Bronchial epithelial cell (primary cell): ENCODE measurements around the gene FUOM. TPM values are rescaled to one million over a fixed set of nuclear protein-coding genes. Genes with fewer than 3 reads are reported as not detected.

Experiments
- DNase-seq: peaks from one replicate; pipeline ENCODE4 v3.0.0-alpha.2; 2010; ENCODE audit warnings: low read depth
- FAIRE-seq: peaks from 2 replicates; lab custom pipeline; 2011; peaks lifted over from hg19 to GRCh38; lab: Jason Lieb, UNC
- H3K27me3 ChIP-seq: 2 replicates; pipeline ENCODE4 v1.5.1; 2011; ENCODE audit warnings: low read length; ENCODE audit not compliant: control insufficient read depth, insufficient read depth
- H3K36me3 ChIP-seq: 2 replicates; pipeline ENCODE4 v1.5.1; 2011; ENCODE audit warnings: low read length; ENCODE audit not compliant: control insufficient read depth, insufficient read depth
- H3K4me3 ChIP-seq: 2 replicates; pipeline ENCODE4 v1.5.1; 2011; ENCODE audit warnings: mild to moderate bottlenecking, low read depth, low read length, control low read depth
- total RNA-seq: library from RNA; depleted of rRNA; stranded (reverse); fragments of >200 nt; gene quantifications from 2 replicates; pipeline ENCODE4 v1.2.1, GENCODE V29; 2014
- TF ChIP-seq, protein P1 (sequence below): IDR thresholded peaks from 2 replicates; pipeline ENCODE4 v1.5.1; 2011; ENCODE audit warnings: mild to moderate bottlenecking, moderate library complexity, low read length, control low read depth, inconsistent platforms; ENCODE audit not compliant: insufficient read depth, severe bottlenecking

Gene FUOM
- total RNA-seq, 1 donor from 2014 or later = 16.8 TPM

DNA sequence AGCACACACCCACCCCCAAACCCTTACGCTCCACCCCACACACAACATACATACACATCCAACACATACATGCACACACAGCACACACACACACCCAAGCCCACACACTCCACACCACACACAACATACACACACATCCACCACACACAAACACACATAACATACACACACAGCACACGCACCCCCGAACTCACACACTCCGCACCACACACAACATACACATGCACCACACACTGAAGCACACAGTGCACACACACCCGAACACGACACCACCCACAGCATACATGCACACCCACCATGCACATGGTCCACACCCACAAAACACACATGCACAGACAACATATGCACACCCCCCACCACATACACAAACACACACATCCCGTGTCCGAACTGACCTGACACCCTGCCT lies 8.7 kb downstream of the FUOM start:
- DNase-seq (no peak), FAIRE-seq (peak; percentile 92)
- Histone ChIP-seq H3K36me3 (no peaks in the 10 kb centered on the region), H3K4me3 (no peak overlapping the region), H3K27me3 (no peaks in the 10 kb centered on the region)
- TF ChIP-seq, protein P1, sequence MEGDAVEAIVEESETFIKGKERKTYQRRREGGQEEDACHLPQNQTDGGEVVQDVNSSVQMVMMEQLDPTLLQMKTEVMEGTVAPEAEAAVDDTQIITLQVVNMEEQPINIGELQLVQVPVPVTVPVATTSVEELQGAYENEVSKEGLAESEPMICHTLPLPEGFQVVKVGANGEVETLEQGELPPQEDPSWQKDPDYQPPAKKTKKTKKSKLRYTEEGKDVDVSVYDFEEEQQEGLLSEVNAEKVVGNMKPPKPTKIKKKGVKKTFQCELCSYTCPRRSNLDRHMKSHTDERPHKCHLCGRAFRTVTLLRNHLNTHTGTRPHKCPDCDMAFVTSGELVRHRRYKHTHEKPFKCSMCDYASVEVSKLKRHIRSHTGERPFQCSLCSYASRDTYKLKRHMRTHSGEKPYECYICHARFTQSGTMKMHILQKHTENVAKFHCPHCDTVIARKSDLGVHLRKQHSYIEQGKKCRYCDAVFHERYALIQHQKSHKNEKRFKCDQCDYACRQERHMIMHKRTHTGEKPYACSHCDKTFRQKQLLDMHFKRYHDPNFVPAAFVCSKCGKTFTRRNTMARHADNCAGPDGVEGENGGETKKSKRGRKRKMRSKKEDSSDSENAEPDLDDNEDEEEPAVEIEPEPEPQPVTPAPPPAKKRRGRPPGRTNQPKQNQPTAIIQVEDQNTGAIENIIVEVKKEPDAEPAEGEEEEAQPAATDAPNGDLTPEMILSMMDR = no peak

- Histone ChIP-seq H3K27me3 (no peaks in the 10 kb centered on the region), H3K4me3 (no peak overlapping the region), H3K36me3 (no peaks in the 10 kb centered on the region)
- no peak for FAIRE-seq
- DNase-seq = no peak
- TF ChIP-seq, protein P1 = no peak
These were observed 9.9 kb downstream of the FUOM start for GRCh38 chr10:133347710-133348517.

DNA sequence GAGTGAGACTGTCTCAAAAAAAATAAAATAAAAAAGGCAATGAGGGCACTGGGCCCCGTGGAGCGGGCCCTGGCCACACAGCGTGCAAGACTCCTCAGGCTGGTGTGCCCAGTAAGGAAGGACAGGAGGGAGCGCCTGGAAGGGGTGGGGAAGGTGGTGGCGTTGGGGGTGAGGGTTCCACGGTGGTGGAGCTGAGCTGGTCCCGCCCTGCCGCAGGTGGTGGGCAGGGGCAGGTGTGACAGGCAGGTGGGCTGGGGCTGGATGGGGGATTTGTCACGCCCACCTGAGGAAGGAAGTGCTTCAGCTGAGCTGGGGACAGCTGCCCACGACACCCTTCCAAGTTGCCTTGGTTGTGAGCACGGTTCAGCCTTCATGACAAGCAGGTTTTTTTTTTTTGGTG lies 11.4 kb downstream of the FUOM start:
- no peak overlapping the region for H3K4me3 ChIP-seq
- DNase-seq (no peak), FAIRE-seq (no peak)
- no peaks in the 10 kb centered on the region for H3K36me3 ChIP-seq
- H3K27me3 ChIP-seq = no peaks in the 10 kb centered on the region
- TF ChIP-seq, protein P1 = no peak

DNA sequence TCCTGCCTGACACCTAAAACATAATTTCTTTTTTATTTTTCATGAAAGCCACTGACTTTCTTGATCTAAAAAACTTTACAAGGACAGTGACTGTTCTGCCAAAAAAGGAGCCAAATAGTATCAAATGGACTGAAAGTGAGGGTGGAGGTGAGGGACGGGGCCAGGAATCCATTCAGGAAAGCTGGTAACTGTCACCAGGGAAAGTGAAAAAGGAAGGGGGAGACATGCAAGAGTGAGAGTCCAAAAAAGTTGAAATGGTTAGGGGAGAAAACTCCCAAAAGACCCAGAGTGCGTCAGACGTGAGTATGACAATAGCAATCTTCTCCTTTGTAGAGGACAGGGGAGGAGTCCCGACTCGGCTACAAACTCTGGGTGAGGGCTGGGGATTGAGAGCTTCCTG lies 13.6 kb downstream of the FUOM start:
- TF ChIP-seq, protein P1 = no peak
- FAIRE-seq = no peak
- DNase-seq = no peak
- Histone ChIP-seq H3K27me3 (no peaks in the 10 kb centered on the region), H3K36me3 (no peaks in the 10 kb centered on the region), H3K4me3 (no peak overlapping the region)

DNA sequence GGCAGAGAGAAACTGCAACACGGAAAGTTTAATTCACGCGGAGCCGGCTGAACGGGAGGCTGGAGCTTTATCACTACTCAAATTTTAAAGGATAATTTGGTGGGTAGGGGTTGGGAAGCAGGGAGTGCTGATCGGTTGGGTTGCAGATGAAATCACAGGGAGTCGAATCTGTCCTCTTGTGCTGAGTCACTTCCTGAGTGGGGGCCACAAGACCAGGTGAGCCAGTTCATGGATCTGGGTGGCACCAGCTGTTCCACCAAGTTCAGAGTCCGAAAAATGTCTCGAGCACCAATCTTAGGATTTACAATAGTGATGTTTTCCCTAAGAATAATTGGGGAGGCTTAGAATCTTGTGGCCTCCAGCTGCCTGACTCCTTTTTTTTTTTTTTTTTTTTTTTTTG lies 14.3 kb downstream of the FUOM start:
- DNase-seq (peak; percentile 9), FAIRE-seq (no peak)
- Histone ChIP-seq H3K4me3 (no peak overlapping the region), H3K36me3 (no peaks in the 10 kb centered on the region), H3K27me3 (no peaks in the 10 kb centered on the region)
- TF ChIP-seq, protein P1 = no peak
